Stimulated activated memory B cell treated with anti-CD40 and anti-IgM and Interleukin-4, amounts not matched to agents 10 μg/mL and 1 μg/mL and 100 μg/mL, for 72 hours (primary cell): Measurements from ENCODE around the gene SERPINB1.

Source experiments
- ATAC-seq: fragments of 150-1000 bp; cut with Tn5 transposase; 2 replicates; pipeline ENCODE4 v1.10.0; 2021
- H3K27ac Mint-ChIP-seq: one replicate; pipeline ENCODE4 v1.8.0; 2022; ENCODE audit warnings: mild to moderate bottlenecking, mixed read lengths
- H3K27me3 Mint-ChIP-seq: one replicate; pipeline ENCODE4 v1.8.0; 2022; ENCODE audit warnings: mixed read lengths
- H3K36me3 Mint-ChIP-seq: one replicate; pipeline ENCODE4 v1.8.0; 2022; ENCODE audit warnings: mixed read lengths
- H3K4me1 Mint-ChIP-seq: one replicate; pipeline ENCODE4 v1.8.0; 2022; ENCODE audit warnings: mixed read lengths
- H3K4me3 Mint-ChIP-seq: one replicate; pipeline ENCODE4 v1.8.0; 2022; ENCODE audit warnings: mild to moderate bottlenecking, moderate library complexity, mixed read lengths
- H3K9me3 Mint-ChIP-seq: one replicate; pipeline ENCODE4 v1.8.0; 2022; ENCODE audit warnings: mixed read lengths

SERPINB1 gene

DNA sequence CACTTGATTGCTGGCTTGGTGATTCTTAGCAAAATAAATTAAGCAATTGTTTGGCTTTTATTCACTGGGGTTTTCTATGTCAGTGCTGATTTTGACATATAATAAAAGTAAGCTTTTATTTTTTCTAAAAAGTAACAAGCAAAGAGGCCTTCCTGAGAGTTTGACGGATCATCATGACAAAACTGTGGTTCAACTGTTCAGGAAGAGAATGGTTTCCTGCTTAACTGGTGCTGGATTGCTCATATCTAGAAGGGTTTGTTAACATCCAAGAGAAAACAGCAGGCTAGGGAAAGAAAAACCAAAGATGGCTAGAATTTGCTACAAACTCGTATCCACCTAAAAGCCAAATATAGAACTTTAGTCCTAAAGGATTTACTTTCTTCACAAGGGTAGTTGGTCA is 21.2 kb downstream of the SERPINB1 start:
- Mint-ChIP-seq H3K27ac (no peak overlapping the region), H3K9me3 (peaks cover 7% of the 10 kb centered on the region), H3K4me1 (no peaks in the 10 kb centered on the region), H3K4me3 (no peak overlapping the region), H3K27me3 (no peaks in the 10 kb centered on the region), H3K36me3 (peaks cover 27% of the 10 kb centered on the region)
- no peak for ATAC-seq

DNA sequence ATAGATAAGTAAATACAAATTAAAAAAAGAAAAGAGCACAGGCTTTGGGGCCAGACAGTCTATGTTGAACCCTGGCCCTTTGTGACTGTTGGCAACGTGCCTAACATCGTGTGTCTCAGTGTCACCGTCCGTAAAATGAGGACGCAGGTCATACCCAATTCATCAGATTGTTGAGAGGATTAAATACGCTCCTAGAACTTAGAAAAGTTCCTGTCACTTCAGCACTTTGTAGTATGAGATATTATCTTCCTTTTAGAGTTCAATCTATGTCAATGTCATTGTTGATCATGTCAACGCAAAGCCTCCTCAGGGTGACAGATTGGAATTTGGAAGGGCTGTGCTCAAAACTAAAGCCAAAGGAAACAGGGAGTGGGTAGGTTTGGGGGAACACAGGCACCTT is 21.7 kb downstream of the SERPINB1 start:
- H3K36me3 Mint-ChIP-seq, result peaks cover 28% of the 10 kb centered on the region
- no peak overlapping the region for H3K4me3 Mint-ChIP-seq
- H3K9me3 Mint-ChIP-seq, result peaks cover 10% of the 10 kb centered on the region
- H3K4me1 Mint-ChIP-seq, result no peaks in the 10 kb centered on the region
- ATAC-seq, result no peak
- H3K27ac Mint-ChIP-seq, result no peak overlapping the region
- no peaks in the 10 kb centered on the region for H3K27me3 Mint-ChIP-seq

DNA sequence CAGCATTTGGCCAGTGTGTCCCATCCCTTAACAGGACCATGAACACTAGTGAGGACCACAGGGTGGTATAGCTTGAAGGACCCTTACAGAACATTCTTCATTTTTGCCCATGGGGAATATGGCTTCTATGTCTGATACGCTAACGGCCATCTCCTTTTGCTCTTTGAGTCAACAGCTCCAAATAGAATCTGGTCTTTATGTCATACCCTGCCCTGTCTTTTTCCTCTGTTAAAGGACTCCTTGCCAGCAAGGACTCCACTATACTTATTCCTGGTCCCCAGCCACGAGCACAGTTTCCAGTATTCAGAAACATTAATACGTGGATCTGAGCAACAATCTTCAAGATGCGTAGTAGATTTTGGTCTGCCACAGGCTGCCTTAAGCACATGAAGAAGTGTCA is 22.5 kb downstream of the SERPINB1 start:
- Mint-ChIP-seq H3K4me3 (no peak overlapping the region), H3K27ac (no peak overlapping the region), H3K27me3 (no peaks in the 10 kb centered on the region), H3K36me3 (peaks cover 21% of the 10 kb centered on the region), H3K4me1 (no peaks in the 10 kb centered on the region), H3K9me3 (peaks cover 10% of the 10 kb centered on the region)
- no peak for ATAC-seq

DNA sequence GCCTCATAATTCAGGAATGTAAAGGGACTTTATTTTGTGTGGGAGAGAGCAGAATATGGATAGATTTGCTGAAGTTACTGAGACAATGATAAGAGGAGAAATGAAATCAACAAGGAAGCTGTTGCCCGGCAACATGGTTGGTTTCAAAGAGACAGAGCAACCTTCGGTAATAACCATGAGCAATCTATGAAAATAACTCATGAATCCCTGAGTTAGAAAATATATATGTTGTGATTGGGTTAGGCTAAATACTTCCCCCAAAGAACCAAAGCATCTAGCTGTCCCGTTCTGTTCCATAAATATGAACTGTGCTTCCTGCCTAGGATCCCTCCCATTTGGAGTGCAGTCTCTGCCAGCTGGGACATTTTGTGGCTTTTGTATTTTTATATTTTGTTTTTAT is 23.1 kb downstream of the SERPINB1 start:
- H3K4me3 Mint-ChIP-seq, result no peak overlapping the region
- H3K36me3 Mint-ChIP-seq, result peaks cover 16% of the 10 kb centered on the region
- H3K27me3 Mint-ChIP-seq, result no peaks in the 10 kb centered on the region
- no peak overlapping the region for H3K27ac Mint-ChIP-seq
- ATAC-seq, result no peak
- H3K9me3 Mint-ChIP-seq, result peaks cover 10% of the 10 kb centered on the region
- H3K4me1 Mint-ChIP-seq, result no peaks in the 10 kb centered on the region

DNA sequence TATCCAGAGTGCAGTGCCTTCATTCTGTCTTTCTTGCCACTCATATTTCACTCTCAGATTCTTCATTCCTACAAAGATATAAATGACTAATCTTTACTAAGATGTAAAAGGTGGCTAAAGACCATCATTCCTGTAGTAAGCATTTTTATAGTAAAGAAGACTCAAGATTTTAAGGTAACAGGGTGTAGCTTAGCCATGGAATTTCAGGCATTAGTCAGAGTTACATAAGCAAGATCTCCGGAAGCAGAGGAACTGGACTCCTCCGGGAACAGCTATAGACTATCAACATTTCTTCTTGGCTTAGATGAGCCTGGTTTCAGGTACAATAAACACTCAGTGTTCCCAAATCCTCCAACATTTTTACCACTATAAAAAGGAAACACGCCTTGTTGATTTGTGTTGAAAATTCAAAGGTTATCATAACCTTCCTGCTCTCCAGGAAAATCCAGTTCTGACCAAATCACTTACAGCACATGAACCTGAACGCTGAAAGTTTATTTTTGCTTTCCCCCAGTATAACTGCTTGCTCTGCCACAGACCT is 23.7 kb downstream of the SERPINB1 start:
- Mint-ChIP-seq H3K27ac (no peak overlapping the region), H3K4me3 (no peak overlapping the region), H3K36me3 (peaks cover 16% of the 10 kb centered on the region), H3K27me3 (no peaks in the 10 kb centered on the region), H3K4me1 (no peaks in the 10 kb centered on the region), H3K9me3 (peaks cover 10% of the 10 kb centered on the region)
- ATAC-seq, result no peak

DNA sequence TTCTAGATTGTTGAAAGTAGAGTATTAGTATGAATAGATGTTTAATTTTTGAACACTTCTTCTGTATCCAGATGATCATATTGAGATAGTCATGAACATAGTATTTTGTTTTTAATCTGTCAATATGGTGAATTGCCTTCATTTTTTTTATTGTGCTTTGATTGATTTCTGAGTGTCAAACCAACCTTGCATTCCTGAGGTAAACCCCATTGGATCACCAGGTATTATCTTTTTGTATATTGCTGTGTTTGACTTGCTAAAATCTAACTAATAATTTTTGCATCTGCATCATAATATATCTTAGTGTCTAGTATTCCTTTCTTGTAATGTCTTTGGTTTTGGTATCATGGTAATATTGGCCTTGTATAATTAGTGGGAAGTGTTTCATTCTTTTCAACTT is 25.5 kb downstream of the SERPINB1 start:
- H3K4me3 Mint-ChIP-seq, result no peak overlapping the region
- no peaks in the 10 kb centered on the region for H3K27me3 Mint-ChIP-seq
- no peak for ATAC-seq
- no peaks in the 10 kb centered on the region for H3K4me1 Mint-ChIP-seq
- peaks cover 22% of the 10 kb centered on the region for H3K36me3 Mint-ChIP-seq
- no peak overlapping the region for H3K27ac Mint-ChIP-seq
- peaks cover 15% of the 10 kb centered on the region for H3K9me3 Mint-ChIP-seq

DNA sequence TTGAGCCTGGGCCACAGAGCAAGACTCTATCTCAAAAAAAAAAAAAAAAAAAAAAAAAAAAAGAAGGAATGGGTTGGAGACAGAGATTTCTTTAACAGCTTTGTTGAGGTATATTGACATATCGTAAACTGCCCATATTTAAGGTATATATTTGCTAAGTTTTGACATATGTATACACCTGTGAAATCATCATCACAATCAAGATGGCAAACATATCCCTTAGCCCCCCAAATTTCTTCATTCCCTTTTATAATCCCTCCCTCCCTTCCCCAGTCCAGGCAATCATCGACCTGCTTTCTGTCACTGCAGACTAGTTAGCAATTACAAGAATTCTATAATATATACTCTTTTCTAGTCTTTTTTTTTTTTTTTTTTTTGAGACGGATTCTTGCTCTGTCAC is 29.0 kb downstream of the SERPINB1 start:
- Mint-ChIP-seq H3K4me1 (peaks cover 3% of the 10 kb centered on the region), H3K27ac (no peak overlapping the region), H3K36me3 (peaks cover 22% of the 10 kb centered on the region), H3K4me3 (no peak overlapping the region), H3K9me3 (peaks cover 15% of the 10 kb centered on the region), H3K27me3 (no peaks in the 10 kb centered on the region)
- no peak for ATAC-seq

DNA sequence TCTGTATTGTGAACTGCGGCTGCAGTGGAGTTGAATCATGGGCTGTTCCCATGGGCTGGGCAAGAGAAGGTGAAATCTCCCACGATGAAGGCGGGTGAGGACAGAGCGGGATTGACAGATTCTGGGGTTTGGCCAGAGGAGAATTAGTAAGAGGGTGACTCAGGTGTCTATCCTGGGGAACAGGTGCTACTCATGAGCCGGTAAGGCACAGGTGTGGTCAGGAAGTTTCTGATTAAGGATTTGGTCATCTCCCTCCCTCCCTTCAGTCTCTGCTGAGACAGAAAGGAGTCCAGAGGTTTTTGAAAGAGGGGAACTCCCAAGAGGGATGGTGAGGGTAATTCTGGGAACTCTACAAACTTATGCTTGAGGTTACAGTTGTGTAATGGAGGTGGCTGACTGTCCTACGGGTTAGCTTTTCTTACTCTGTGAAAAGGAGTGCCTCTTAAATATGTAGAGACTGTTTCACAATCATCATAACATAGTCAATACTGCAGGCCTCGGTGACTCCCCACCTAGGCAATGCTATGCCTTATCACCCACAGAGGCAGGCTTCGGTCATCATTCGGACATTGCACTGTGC is 31.5 kb downstream of the SERPINB1 start:
- no peak for ATAC-seq
- H3K9me3 Mint-ChIP-seq, result peaks cover 7% of the 10 kb centered on the region

DNA sequence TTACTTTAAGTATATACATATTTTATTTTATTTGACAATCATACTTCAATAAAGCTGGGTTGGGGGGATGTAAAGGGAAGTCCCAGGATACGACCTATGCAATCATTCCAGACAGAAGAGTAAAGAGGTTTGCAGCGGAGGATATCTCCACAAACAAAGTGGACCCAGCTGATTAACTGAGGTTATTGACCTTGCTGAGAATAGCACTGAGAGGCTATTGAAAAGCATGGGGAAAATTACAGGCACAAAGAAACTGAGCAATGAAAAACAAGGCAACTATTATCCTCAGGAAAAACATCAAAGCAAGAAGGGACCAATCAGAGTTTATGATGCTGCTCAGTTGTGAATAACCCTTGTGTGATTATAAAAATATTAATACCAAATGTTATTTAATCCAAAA is 32.6 kb downstream of the SERPINB1 start:
- peaks cover 5% of the 10 kb centered on the region for H3K9me3 Mint-ChIP-seq
- no peak for ATAC-seq
- no peak overlapping the region for H3K4me3 Mint-ChIP-seq
- H3K4me1 Mint-ChIP-seq, result peaks cover 6% of the 10 kb centered on the region
- H3K27me3 Mint-ChIP-seq, result no peaks in the 10 kb centered on the region
- no peak overlapping the region for H3K27ac Mint-ChIP-seq
- H3K36me3 Mint-ChIP-seq, result peaks cover 22% of the 10 kb centered on the region

More for the DNA sequence above, 31.5 kb downstream of the SERPINB1 start:
- Mint-ChIP-seq H3K36me3 (peaks cover 22% of the 10 kb centered on the region), H3K4me1 (peaks cover 6% of the 10 kb centered on the region), H3K27ac (no peak overlapping the region), H3K27me3 (no peaks in the 10 kb centered on the region), H3K4me3 (no peak overlapping the region)

DNA sequence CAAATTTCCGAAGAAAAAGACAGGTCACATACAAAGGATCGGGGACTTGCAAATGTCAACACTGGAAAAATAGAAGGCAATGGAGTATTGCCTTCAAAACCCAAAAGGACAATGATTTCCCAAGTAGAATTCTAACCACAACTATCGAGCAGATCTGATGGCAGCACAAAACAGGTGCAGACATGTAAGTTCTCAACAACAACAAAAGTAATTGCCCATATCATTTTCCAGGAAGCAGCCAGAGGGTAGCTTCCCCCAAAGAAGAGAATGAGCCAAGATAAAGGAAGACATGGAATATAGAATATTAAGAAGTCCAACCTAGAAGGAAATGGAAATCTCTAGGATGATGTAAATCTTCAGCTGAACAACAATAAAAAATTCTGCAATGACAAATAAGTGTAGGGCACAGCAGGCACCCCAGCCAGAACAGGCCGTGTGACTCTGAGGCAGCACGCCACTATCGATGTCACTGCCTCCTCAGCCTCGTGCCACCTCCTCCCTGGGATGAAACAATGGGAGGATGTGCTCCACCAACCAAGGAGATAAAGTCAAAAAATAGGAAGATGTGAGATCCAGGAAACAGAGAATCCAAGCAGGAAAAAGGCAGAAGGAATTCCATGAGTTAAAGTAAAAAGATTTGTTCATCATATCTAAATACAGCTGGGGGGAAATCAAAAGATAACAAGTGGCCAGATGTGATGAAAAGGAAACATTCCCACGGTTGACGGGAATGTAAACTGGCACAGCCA is 34.1 kb downstream of the SERPINB1 start:
- Mint-ChIP-seq H3K9me3 (peaks cover 5% of the 10 kb centered on the region), H3K4me1 (peaks cover 6% of the 10 kb centered on the region), H3K36me3 (peaks cover 22% of the 10 kb centered on the region), H3K27me3 (no peaks in the 10 kb centered on the region), H3K4me3 (no peak overlapping the region), H3K27ac (no peak overlapping the region)
- ATAC-seq, result no peak

DNA sequence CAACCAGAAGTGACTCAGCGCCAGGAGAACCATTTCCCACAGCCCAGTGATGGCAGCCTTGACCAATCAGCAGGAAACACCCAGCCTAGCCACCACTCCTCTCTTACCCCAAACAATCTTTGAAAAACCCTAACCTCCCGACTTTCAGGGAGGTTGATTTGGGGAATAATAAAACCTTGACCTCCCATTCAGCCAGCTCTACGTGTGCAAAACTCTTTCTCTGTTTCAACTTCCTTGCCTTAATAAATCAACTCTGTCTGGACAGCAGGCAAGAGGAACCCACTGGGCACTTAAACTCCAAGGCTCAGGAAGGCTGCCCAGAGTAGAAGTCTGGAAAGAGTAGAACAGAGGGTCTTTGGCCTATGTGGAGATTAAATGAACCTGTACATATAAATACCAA is 35.0 kb downstream of the SERPINB1 start:
- Mint-ChIP-seq H3K27ac (no peak overlapping the region), H3K4me3 (no peak overlapping the region), H3K9me3 (no peaks in the 10 kb centered on the region), H3K36me3 (peaks cover 19% of the 10 kb centered on the region), H3K4me1 (peaks cover 6% of the 10 kb centered on the region), H3K27me3 (no peaks in the 10 kb centered on the region)
- no peak for ATAC-seq

DNA sequence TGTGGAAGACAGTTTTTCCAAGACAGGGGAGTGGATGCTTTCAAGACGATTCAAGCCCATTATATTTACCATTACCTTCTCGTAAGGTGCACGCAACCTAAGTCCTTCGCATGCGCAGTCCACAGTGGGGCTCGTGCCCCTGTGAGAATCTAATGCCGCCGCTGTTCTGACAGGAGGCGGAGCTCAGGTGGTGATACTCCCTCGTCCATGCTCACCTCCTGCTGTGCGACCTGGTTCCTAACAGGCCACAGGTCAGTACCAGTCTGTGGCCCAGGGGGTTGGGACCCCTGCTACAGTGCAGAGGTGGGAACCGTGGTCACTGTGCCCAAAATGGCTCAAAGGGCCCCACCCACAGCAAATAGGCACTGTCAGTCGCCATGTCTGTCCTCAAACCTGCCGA is 36.6 kb downstream of the SERPINB1 start:
- Mint-ChIP-seq H3K4me1 (peaks cover 6% of the 10 kb centered on the region), H3K9me3 (no peaks in the 10 kb centered on the region), H3K27ac (no peak overlapping the region), H3K27me3 (no peaks in the 10 kb centered on the region), H3K4me3 (no peak overlapping the region), H3K36me3 (peaks cover 20% of the 10 kb centered on the region)
- ATAC-seq, result no peak

DNA sequence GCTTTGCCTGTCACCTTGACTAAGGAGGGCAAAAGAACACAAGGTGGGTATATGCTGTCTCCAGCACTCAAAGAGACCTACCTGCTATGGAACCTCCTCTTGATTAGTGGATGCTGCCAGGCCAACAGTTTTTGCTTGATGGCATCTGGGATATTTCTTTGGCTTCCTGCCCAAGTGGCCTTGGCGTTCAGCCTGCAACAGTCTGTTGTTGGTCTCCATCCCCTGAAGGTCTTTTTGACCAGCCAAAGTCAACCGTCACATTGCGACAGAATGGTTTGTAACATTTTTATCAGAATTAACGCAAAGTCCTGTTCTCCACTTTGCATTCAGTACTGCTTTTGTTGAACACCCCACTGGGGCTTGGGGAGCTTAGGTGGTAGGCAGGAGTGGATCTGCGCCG is 37.1 kb downstream of the SERPINB1 start:
- H3K27ac Mint-ChIP-seq, result no peak overlapping the region
- H3K9me3 Mint-ChIP-seq, result no peaks in the 10 kb centered on the region
- ATAC-seq, result no peak
- H3K36me3 Mint-ChIP-seq, result peaks cover 20% of the 10 kb centered on the region
- no peak overlapping the region for H3K4me3 Mint-ChIP-seq
- H3K27me3 Mint-ChIP-seq, result no peaks in the 10 kb centered on the region
- peaks cover 6% of the 10 kb centered on the region for H3K4me1 Mint-ChIP-seq

DNA sequence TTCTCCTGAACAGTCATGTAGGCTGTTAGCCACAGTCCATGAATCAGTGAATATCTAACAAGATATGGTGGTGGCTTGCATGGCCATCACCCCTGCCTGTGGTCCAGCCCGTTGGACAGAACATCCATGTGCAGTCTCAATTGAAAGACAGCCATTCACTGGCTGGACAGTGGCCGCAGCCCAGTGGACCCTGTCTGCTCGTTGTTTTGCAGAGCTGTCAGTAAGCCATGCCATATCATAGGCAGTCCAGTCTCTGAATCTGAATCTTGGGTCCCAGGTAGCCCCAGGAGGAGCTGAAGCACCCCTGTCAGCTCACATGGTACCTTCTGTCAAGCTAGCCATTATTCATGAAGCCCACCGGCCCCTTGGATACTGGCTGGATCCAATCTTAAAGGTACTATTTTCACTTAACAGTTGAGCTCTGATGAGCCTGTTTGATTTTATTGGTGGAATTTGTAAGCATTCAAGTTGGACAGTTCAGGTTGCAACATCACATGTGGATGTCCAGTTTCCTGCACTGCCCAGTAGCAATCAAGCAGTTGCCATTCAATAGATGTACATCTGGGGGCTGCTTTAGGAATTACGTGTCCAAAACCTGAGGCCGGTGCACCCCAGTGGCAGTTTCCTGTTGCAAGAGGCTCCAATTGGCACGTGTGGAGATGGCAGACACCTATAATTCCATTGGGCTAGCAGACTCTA is 37.8 kb downstream of the SERPINB1 start:
- Mint-ChIP-seq H3K9me3 (no peaks in the 10 kb centered on the region), H3K27ac (no peak overlapping the region), H3K27me3 (no peaks in the 10 kb centered on the region), H3K4me1 (peaks cover 6% of the 10 kb centered on the region), H3K4me3 (no peak overlapping the region), H3K36me3 (peaks cover 20% of the 10 kb centered on the region)
- no peak for ATAC-seq

DNA sequence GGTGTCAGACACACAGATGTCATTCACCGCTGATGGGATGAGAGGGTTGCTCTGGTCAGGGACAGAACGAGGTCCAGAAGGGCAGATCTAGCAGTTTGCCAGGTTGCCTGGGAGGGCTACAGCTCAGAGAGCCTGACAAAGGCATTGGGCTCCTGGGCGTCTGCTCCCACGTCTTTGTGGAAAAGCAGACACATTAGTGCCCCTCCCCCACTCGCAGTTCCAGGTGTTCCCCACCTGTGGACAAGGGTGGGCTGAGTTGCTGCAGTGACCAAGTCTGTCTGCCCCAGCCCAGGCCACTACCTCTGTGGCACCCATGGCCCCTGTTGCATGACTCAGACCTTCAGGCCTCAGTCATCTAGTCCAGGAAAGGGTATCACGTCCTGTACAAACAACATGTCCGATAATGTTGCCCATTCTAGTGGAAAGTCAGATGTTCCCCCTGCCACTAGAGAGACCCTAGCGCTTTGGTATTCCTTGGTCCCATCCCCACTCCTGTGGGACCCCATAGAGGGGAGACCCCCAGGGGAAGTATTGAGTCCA is 39.1 kb downstream of the SERPINB1 start:
- no peak for ATAC-seq
- no peak overlapping the region for H3K4me3 Mint-ChIP-seq
- peaks cover 8% of the 10 kb centered on the region for H3K4me1 Mint-ChIP-seq
- no peak overlapping the region for H3K27ac Mint-ChIP-seq
- H3K9me3 Mint-ChIP-seq, result no peaks in the 10 kb centered on the region
- H3K36me3 Mint-ChIP-seq, result peaks cover 20% of the 10 kb centered on the region
- no peaks in the 10 kb centered on the region for H3K27me3 Mint-ChIP-seq
